Measurements from ENCODE around the gene ALLC.

GRCh38 chr2:3647246-3647645, 10.8 kb upstream of the ALLC start:
- TF ChIP-seq CTCF (IDR thresholded peaks at IDR 0.05) (no peak), POLR2A (IDR thresholded peaks at IDR 0.05) (no peak), EP300 (IDR thresholded peaks at IDR 0.05) (no peak)
